Left colon (tissue), 2 donors: ENCODE measurements around the gene RPL6. TPM values are rescaled to one million over a fixed set of nuclear protein-coding genes. Genes with fewer than 3 reads are reported as not detected.
"Not testable (repeated sequence)": the region's sequence is repeated elsewhere in the genome, so short reads cannot be mapped to it uniquely, and the experiment has no call there.

Experiments
- ATAC-seq: fragments of 200-7000 bp; cut with Tn5 transposase; one replicate; pipeline ENCODE4 v1.9.1; 2020; ENCODE audit warnings: mild to moderate bottlenecking, moderate library complexity
- DNase-seq, 2 donors: peaks; one replicate each; pipeline ENCODE4 v3.0.0-alpha.2; 2020
- intact Hi-C, 2 donors: fragments of 100-400 bp; cut with DNase I in 1 of 2; cut with micrococcal nuclease in 1 of 2; formaldehyde crosslinking; loops; one replicate each; pipeline versions ENCODE4 v1.11.2 to v1.14.0; 2022; cut with DNase I, micrococcal nuclease
- long read RNA-seq: library from polyadenylated mRNA; unstranded; transcript quantifications from one replicate; pipeline ENCODE4 v2.0.0, GENCODE V29; 2021
- total RNA-seq, 2 donors: library from RNA; stranded (reverse); fragmentation: NEBNext Ultra II Directional; extraction: Animal tissue kit (Norgen Biotek cat#: 25700); gene quantifications; one replicate each; pipeline ENCODE4 v1.2.1, GENCODE V29; 2021
- donor health status: DM: no; HTN: no; CAD: no.
- donor health status: DM: yes; HTN: yes; CAD: no.

RPL6 gene
- 100 to 1,000 TPM; 774 to 778 TPM for total RNA-seq
- long read RNA-seq, transcript RPL6-201 (7 exons, 947 nt) = major isoform, 34 of 50 reads
- long read RNA-seq, partial matches to known transcripts = 9 of 50 reads
- long read RNA-seq, other reads (novel, unspliced or antisense) = 6 of 50 reads

DNA sequence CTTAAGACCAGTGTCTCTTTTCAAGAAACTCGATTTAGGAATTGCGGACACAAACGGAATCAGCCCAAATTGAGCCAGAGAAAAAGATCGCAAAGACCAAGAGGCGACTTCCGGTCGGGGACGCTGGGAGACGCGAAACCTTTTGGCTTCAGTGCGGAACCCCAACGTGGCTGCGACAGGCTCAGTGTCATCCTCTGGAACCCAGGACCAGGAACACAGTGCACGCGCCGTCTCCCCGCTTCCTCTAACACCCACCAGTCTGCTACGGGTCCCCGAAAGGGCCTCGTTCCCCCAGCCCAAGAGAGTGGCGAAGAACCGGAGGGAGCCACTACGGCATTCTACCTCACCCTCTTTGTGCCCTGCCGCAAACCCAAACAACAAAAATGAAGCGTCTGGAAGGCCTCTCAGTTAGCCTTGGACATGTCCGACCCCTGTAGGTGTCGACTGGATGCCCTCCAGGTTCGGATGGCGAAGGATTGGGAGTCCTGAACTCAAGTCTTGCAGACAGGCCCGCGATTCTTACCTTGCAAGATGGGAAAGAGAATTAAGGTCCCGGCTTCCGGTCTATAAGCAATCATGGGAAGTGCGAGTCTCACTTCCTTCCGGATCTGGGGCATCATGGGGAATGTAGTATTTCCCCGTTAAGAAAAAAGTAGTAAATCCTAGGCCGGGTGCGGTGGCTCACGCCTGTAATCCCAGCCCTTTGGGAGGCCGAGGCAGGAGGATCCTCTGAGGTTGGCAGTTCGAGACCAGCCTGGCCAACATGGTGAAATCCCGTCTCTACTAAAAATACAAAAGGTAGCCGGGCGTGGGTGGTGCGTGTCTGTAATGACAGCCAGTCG is at the start of gene RPL6:
Gene RPL6, minus strand, starts transcription at position 542 of the 842 bp plus-strand sequence. CDS start 949 bp downstream, outside the sequence.
- DNase-seq = peak; percentile 70 to 87
- peak; percentile 92 for ATAC-seq
- intact Hi-C loops = no loop called here

DNA sequence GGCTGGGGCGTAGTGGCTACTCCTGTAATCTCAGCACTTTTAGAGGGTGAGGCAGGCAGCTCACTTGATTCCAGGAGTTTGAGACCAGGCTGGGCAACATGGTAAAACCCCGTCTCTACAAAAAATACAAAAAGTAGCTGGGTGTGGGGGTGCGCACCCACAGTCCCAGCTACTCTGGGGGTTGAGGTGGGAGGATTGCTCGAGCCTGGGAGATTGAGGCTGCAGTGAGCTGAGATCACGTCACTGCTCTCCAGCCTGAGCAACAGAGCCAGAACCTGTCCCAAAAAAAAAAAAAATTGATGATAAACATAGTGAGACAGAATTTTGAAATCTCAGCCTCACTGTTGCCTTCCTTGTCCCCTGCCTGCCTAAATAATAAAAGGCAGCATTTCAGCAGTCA is 49.3 kb upstream of the RPL6 start:
- intact Hi-C loops = no loop called here
- DNase-seq (no peak), ATAC-seq (no peak)

DNA sequence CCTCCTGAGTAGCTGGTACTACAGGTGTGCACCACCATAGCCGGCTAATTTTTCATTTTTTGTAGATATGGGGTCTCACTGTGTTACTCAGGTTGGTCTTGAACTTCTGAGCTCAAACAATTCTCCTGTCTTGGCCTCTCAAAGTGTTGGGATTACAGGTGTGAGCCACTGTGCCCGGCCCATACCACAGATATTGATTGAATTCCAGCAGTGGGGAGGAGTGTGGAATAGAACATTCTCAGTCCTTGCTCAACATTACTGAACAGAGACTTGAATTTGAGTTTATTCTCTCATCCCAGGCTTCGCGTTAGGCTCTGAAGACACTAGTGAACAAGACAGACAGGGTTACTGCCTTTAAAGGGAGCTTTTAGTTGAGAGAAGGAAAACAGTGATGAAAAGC is 48.9 kb upstream of the RPL6 start:
- DNase-seq = no peak
- intact Hi-C loops = no loop called here
- no peak for ATAC-seq

- DNase-seq, ATAC-seq, intact Hi-C loops: not testable (repeated sequence)
These were observed 47.7 kb upstream of the RPL6 start for GRCh38 chr12:112457142-112457541.

DNA sequence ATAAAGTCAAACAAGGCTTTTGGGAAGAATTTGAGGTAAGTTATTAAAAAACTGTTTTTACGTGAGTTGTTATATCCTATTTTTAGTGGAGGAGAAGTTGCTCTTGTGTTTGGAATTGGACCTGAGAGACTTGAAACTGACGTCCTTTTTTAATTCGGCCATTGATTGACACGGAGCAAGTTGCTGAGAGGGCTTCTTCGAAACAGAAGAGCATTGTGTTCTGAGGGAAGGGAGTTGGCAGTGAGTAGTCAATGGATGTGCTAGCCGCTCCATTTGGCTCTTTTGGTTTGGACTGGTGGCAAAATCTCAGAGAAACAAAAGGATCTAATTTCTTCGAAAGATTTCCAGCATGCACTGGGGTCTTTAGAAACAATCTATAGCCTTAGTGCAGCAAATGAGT is 46.6 kb upstream of the RPL6 start:
- no peak for DNase-seq
- intact Hi-C loops = no loop called here
- ATAC-seq = no peak

- ATAC-seq (no peak), DNase-seq (no peak)
- intact Hi-C loops = no loop called here
These were observed 41.3 kb upstream of the RPL6 start for GRCh38 chr12:112450725-112451124.

GRCh38 chr12:112448165-112448564 is 38.8 kb upstream of the RPL6 start:
- intact Hi-C loops, DNase-seq, ATAC-seq: not testable (repeated sequence)

- intact Hi-C loops = no loop called here
- DNase-seq = no peak
- ATAC-seq = no peak
These were observed 37.7 kb upstream of the RPL6 start for GRCh38 chr12:112447106-112447505.

DNA sequence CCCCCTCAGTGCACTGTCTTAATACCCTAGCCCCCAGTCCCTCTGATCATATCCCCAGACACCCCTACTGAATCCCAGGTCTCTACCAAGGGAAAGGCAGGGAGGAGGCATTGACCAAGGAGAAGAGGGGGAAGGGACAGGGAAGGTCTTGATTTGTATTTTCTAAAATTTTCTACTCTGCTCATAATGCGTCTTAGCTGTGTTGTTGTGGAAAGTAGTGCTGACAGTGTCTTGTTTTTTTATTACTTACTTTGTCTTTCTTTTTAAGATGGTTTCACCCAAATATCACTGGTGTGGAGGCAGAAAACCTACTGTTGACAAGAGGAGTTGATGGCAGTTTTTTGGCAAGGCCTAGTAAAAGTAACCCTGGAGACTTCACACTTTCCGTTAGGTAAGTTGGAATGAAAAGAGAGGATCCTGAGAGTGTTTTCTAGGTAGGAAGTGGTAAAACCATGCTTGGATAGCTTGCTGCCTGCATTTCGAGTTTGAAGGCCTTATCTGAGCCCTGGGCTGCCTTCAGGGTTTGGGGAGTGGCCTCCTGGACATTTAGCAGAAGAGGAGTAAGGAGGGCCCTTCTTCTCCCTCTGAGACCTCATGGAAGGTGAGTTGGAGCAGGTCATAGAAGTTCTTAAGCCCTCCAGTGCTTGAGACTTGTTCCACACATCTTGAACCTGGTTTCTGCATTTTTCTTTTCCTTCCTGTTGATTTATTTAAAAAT is 36.8 kb upstream of the RPL6 start:
- no peak for DNase-seq
- ATAC-seq = no peak
- intact Hi-C loops = no loop called here

DNA sequence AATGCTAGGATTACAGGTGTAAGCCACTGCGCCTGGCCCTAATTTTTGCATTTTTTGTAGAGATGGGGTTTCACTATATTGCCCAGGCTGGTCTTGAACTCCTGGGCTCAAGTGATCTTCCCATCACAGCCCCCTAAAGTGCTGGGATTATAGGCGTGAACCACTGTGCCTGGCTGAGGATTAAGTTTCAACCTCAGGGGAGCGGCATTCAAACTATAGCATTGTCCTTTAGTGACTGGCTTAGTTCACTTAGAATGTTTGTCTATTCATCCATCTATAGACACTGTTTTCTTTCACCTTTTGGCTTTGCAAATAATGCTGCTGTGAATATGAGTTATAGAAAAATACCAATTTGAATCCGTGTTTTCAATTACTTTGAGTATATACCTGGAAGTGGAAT is 34.5 kb upstream of the RPL6 start:
- no peak for DNase-seq
- intact Hi-C loops = no loop called here
- ATAC-seq = no peak

- intact Hi-C loops, DNase-seq, ATAC-seq: not testable (repeated sequence)
These were observed 31.2 kb upstream of the RPL6 start for GRCh38 chr12:112440653-112441052.

DNA sequence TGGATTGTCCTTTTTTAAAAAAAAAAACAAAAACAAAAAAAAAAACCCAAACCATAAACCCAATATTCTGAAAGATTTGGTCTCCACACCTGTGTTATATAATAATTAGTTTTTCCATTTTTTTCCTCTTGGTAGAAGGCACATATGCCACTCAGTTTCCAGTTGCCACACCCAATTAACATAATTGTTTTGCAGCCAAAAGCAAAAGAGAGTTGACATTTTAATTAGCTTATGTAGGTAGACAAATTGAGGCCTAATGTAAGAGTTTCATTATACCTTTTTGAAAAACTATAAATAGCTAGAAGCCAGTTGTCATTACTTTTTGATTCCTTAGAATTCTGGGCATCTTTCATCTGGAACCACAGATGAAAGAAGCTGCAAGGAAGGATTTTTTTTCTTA is 30.4 kb upstream of the RPL6 start:
- DNase-seq = no peak
- intact Hi-C loops = no loop called here
- ATAC-seq = no peak

DNA sequence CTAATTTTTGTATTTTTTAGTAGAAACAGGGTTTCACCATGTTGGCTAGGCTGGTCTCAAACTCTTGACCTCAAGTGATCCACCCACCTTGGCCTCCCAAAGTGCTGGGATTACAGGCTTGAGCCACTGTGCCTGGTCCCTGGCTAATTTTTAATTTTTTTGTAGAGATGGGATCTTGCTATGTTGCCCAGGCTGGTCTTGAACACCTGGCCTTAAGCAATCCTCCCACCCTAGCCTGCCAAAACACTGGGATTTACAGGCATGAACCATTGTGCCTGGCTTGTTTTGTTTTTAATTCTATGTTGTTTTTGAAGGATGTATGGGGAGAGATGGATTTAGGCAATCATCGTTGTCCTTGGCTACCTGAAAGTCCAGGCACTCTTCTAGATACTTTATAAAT is 29.2 kb upstream of the RPL6 start:
- intact Hi-C loops, ATAC-seq, DNase-seq: not testable (repeated sequence)

- intact Hi-C loops = no loop called here
- DNase-seq (no peak), ATAC-seq (no peak)
These were observed 24.1 kb upstream of the RPL6 start for GRCh38 chr12:112433551-112433950.

DNA sequence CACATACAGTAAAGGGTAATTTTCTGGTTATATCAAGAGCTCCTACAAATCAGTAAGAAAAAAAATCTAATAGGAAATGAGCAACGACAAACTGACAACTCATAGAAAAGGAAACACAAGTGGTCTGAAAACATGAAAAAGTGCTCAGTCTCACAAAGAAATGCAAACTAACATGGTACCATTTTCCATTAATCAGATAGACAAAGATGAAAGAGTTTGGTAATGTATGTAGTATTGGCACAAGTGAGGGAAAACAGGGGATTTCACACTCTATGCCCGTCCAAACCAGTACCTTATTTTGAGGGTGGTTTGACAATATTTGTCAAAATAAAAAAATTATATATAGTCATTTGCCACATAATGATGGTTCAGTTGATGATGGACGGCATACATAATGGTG is 22.6 kb upstream of the RPL6 start:
- ATAC-seq = no peak
- DNase-seq = no peak
- intact Hi-C loops = no loop called here

GRCh38 chr12:112430929-112431328 is 21.5 kb upstream of the RPL6 start:
- DNase-seq (no peak), ATAC-seq (no peak)
- intact Hi-C loops = no loop called here

- intact Hi-C loops = no loop called here
- DNase-seq = no peak
- no peak for ATAC-seq
These were observed 18.4 kb upstream of the RPL6 start for GRCh38 chr12:112427760-112428159.

GRCh38 chr12:112425582-112426382 is 16.4 kb upstream of the RPL6 start:
- intact Hi-C loops = no loop called here
- DNase-seq (no peak), ATAC-seq (no peak)

GRCh38 chr12:112424126-112424525 is 14.7 kb upstream of the RPL6 start:
- no peak for DNase-seq
- no peak for ATAC-seq
- intact Hi-C loops = no loop called here
